ENCODE data around the gene OR10D3. TPM values are rescaled to one million over a fixed set of nuclear protein-coding genes. Genes with fewer than 3 reads are reported as not detected.

The OR10D3 gene
- total and polyA plus RNA-seq, 2 experiments from 2014 or later = 0.03 TPM; not detected in 1

DNA sequence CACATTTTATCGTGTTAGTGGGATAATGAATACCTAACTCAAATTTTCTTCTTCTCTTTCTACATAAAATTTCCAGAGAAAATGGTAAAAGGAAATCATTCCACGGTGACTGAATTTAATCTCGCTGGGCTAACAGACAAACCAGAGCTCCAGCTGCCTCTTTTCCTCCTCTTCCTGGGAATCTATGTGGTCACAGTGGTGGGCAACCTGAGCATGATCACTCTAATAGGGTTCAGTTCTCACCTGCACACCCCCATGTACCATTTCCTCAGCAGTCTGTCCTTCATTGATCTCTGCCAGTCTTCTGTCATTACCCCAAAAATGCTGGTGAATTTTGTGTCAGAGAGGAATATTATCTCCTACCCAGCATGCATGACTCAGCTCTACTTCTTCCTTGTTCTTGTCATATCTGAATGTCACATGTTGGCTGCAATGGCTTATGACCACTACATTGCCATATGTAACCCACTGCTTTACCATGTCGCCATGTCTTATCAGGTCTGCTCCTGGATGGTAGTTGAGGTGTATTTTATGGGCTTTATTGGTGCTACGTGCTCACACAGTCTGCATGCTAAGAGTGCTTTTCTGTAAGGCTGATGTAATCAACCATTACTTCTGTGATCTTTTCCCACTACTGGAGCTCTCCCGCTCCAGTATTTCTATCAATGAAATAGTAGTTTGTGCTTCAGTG lies 24.1 kb downstream of the OR10D3 start:
- Histone ChIP-seq H3K9me2 (replicated peaks; ENCODE audit: insufficient read depth) (no peaks in the 10 kb centered on the region), H3K36me3 (replicated peaks; ENCODE audit: insufficient read depth, low read depth) (no peaks in the 10 kb centered on the region), H3K4me2 (no peak overlapping the region), H3K9me3 (ENCODE audit: low read depth) (no peaks in the 10 kb centered on the region), H3K27me3 (no peaks in the 10 kb centered on the region), H3K27ac (no peak overlapping the region), H3K79me2 (no peaks in the 10 kb centered on the region), H4K20me1 (ENCODE audit: insufficient read depth, poor library complexity, severe bottlenecking) (no peaks in the 10 kb centered on the region), H3K4me1 (ENCODE audit: insufficient read depth) (no peaks in the 10 kb centered on the region), H2AFZ (no peak overlapping the region), H3K4me3 (no peak overlapping the region)
- no peak for DNase-seq (ENCODE audit: low spot score)
- WGBS (ENCODE audit: low lambda C conversion rate, missing lambda C conversion rate) = 77% methylated on average over 6 of the region's 6 CpGs
- TF ChIP-seq EZH2 (IDR thresholded peaks at IDR 0.05; ENCODE audit: borderline replicate concordance) (no peak), EZH2phosphoT487 (IDR thresholded peaks at IDR 0.05; ENCODE audit: low read depth, severe bottlenecking, unreplicated experiment) (no peak)
- TF ChIP-seq, protein P1, sequence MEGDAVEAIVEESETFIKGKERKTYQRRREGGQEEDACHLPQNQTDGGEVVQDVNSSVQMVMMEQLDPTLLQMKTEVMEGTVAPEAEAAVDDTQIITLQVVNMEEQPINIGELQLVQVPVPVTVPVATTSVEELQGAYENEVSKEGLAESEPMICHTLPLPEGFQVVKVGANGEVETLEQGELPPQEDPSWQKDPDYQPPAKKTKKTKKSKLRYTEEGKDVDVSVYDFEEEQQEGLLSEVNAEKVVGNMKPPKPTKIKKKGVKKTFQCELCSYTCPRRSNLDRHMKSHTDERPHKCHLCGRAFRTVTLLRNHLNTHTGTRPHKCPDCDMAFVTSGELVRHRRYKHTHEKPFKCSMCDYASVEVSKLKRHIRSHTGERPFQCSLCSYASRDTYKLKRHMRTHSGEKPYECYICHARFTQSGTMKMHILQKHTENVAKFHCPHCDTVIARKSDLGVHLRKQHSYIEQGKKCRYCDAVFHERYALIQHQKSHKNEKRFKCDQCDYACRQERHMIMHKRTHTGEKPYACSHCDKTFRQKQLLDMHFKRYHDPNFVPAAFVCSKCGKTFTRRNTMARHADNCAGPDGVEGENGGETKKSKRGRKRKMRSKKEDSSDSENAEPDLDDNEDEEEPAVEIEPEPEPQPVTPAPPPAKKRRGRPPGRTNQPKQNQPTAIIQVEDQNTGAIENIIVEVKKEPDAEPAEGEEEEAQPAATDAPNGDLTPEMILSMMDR (IDR thresholded peaks at IDR 0.05; ENCODE audit: poor library complexity) = no peak

DNA sequence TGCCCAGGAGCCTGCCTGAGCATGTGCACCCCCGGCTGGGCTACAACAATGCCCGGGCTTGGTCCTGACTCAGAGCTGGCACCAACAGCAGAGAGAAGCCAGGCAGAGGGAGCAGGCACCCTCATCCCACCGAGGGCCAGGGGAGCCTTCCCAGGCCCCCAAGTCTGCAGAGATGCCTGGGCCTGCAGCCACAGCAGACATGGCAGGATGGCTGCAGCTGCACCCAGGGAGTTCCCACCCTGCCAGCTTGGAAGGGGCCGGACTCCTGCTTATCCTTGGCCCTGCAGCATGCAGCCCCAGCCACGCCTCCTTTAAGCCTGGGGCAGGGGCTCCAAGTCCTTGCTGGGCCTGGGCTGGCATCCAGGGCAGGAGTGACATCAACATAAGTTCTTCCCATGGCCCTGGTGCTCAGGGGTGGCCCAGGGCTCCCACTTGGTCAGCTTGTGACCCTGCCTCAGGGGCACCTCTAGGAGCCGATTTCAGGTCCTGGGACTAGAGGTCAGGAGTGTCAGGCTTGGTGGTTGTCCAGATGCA lies 26.7 kb downstream of the OR10D3 start:
- WGBS (ENCODE audit: low lambda C conversion rate, missing lambda C conversion rate) = 91% methylated on average over 6 of the region's 6 CpGs
- TF ChIP-seq EZH2 (IDR thresholded peaks at IDR 0.05; ENCODE audit: borderline replicate concordance) (no peak), EZH2phosphoT487 (IDR thresholded peaks at IDR 0.05; ENCODE audit: low read depth, severe bottlenecking, unreplicated experiment) (no peak)
- TF ChIP-seq, protein P1 (IDR thresholded peaks at IDR 0.05; ENCODE audit: poor library complexity) = no peak
- no peaks in the 10 kb centered on the region for H3K4me1 ChIP-seq (ENCODE audit: insufficient read depth)

DNA sequence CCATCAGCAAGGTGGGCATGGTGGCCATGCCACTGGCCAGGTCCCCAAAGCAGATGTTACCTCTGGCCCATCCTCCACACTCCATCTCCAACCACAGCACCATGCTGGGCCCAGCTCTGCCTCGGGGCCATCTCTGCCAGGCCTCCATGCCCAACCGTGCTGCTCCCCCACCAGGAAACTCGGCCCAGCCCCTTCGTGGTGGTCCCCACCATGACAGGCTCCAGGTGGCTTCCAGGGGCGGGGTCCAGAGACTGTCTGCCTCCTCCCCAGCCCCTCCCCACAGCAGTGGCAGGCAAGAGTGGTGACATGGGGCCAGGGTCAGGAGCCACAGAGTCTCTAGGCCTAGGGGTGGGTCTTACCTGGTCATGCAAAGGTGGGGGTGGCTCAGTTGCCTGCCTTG lies 27.3 kb downstream of the OR10D3 start:
- H3K4me1 ChIP-seq (ENCODE audit: insufficient read depth) = no peaks in the 10 kb centered on the region
- no peaks in the 10 kb centered on the region for H3K9me2 ChIP-seq (replicated peaks; ENCODE audit: insufficient read depth)
- H3K36me3 ChIP-seq (replicated peaks; ENCODE audit: insufficient read depth, low read depth) = no peaks in the 10 kb centered on the region
- H2AFZ ChIP-seq = no peak overlapping the region
- WGBS (ENCODE audit: low lambda C conversion rate, missing lambda C conversion rate) = 92% methylated on average over 5 of the region's 5 CpGs
- H3K4me2 ChIP-seq = no peak overlapping the region
- H3K27ac ChIP-seq = no peak overlapping the region
- no peaks in the 10 kb centered on the region for H3K27me3 ChIP-seq
- H4K20me1 ChIP-seq (ENCODE audit: insufficient read depth, poor library complexity, severe bottlenecking) = no peaks in the 10 kb centered on the region
- H3K9me3 ChIP-seq (ENCODE audit: low read depth) = no peaks in the 10 kb centered on the region
- TF ChIP-seq, protein P1 (IDR thresholded peaks at IDR 0.05; ENCODE audit: poor library complexity) = no peak
- TF ChIP-seq EZH2 (IDR thresholded peaks at IDR 0.05; ENCODE audit: borderline replicate concordance) (no peak), EZH2phosphoT487 (IDR thresholded peaks at IDR 0.05; ENCODE audit: low read depth, severe bottlenecking, unreplicated experiment) (no peak)
- no peaks in the 10 kb centered on the region for H3K79me2 ChIP-seq
- DNase-seq (ENCODE audit: low spot score) = no peak
- H3K4me3 ChIP-seq = no peak overlapping the region

More for the DNA sequence above, 26.7 kb downstream of the OR10D3 start:
- no peak overlapping the region for H2AFZ ChIP-seq
- H4K20me1 ChIP-seq (ENCODE audit: insufficient read depth, poor library complexity, severe bottlenecking) = no peaks in the 10 kb centered on the region
- no peaks in the 10 kb centered on the region for H3K9me2 ChIP-seq (replicated peaks; ENCODE audit: insufficient read depth)
- H3K27ac ChIP-seq = no peak overlapping the region
- H3K36me3 ChIP-seq (replicated peaks; ENCODE audit: insufficient read depth, low read depth) = no peaks in the 10 kb centered on the region
- H3K79me2 ChIP-seq = no peaks in the 10 kb centered on the region
- no peaks in the 10 kb centered on the region for H3K9me3 ChIP-seq (ENCODE audit: low read depth)
- DNase-seq (ENCODE audit: low spot score) = no peak
- H3K4me2 ChIP-seq = no peak overlapping the region
- H3K4me3 ChIP-seq = no peak overlapping the region
- H3K27me3 ChIP-seq = no peaks in the 10 kb centered on the region
